ENCODE data around the gene CASZ1.

DNA sequence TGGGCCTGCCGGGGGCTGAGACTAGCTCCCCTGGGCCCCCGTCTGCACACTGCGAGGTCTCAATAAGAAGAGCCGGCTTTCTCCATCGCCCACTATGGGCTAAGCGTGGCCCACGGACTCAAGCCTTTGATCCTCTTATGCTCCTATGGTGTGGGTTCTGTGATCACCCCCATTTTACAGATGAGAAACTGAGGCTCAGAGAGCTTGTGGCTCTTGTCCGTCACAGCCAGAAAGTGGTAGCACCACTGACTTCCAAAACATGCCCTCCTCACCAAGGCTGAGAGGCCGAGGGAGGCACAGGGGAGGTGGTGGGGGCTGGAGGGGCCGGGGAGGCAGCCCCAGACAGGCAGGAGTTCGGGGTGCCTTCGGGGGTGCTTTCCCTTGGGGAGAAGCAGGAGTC lies 39.0 kb upstream of the CASZ1 start:
- TF ChIP-seq, protein P1, sequence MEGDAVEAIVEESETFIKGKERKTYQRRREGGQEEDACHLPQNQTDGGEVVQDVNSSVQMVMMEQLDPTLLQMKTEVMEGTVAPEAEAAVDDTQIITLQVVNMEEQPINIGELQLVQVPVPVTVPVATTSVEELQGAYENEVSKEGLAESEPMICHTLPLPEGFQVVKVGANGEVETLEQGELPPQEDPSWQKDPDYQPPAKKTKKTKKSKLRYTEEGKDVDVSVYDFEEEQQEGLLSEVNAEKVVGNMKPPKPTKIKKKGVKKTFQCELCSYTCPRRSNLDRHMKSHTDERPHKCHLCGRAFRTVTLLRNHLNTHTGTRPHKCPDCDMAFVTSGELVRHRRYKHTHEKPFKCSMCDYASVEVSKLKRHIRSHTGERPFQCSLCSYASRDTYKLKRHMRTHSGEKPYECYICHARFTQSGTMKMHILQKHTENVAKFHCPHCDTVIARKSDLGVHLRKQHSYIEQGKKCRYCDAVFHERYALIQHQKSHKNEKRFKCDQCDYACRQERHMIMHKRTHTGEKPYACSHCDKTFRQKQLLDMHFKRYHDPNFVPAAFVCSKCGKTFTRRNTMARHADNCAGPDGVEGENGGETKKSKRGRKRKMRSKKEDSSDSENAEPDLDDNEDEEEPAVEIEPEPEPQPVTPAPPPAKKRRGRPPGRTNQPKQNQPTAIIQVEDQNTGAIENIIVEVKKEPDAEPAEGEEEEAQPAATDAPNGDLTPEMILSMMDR (IDR thresholded peaks at IDR 0.05; ENCODE audit: borderline replicate concordance, extremely low read depth, low read length, poor library complexity, severe bottlenecking) = no peak
- TF ChIP-seq EZH2 (IDR thresholded peaks at IDR 0.05; ENCODE audit: borderline replicate concordance, low read depth, low read length, severe bottlenecking) = no peak

All from DND-41 (cell line).